Ovary (tissue), 9 donors: ENCODE measurements around the gene SRP54. TPM values are rescaled to one million over a fixed set of nuclear protein-coding genes. Genes with fewer than 3 reads are reported as not detected.

ENCODE experiments used
- DNase-seq, 5 donors: peaks; one replicate each; pipeline ENCODE4 v3.0.0-alpha.2; 2019 to 2020
- H3K27ac ChIP-seq, 2 donors: fragments of 200-600 bp; one replicate each; pipeline versions ENCODE4 v1.5.1 to v1.8.0; 2019 to 2022
- H3K27me3 ChIP-seq: fragments of 200-600 bp; one replicate; pipeline ENCODE4 v1.8.0; 2022
- H3K36me3 ChIP-seq: fragments of 200-600 bp; sonication (generic); one replicate; pipeline ENCODE4 v1.5.1; 2019
- H3K4me1 ChIP-seq: one replicate; pipeline ENCODE4 v1.8.1; 2013; ENCODE audit warnings: mild to moderate bottlenecking, moderate library complexity; ENCODE audit not compliant: insufficient read depth
- H3K4me3 ChIP-seq: fragments of 200-600 bp; sonication (generic); one replicate; pipeline ENCODE4 v1.5.1; 2017
- H3K9me3 ChIP-seq, 2 donors: fragments of 200-600 bp in 1 of 2; sonication (generic) in 1 of 2; one replicate each; pipeline versions ENCODE4 v1.5.1 to v1.8.1; 2013 to 2019; ENCODE audit warnings: mild to moderate bottlenecking in 1 of 2, moderate library complexity in 1 of 2
- EP300 ChIP-seq: sonication (generic); formaldehyde crosslinking; IDR thresholded peaks from one replicate; pipeline ENCODE4 v1.6.1; 2017; ENCODE audit warnings: antibody characterized with exemption
- POLR2A ChIP-seq: fragments of 450-650 bp; IDR thresholded peaks from one replicate; pipeline ENCODE4 v1.6.1; 2017; ENCODE audit warnings: antibody characterized with exemption, mild to moderate bottlenecking, moderate library complexity
- WGBS, 3 donors: extraction: QIAGEN DNeasy Blood & Tissue Kit in 1 of 3; methylation state at CpG; one replicate each; pipeline versions ENCODE4 v1.1.5 to v1.1.7; 2013 to 2017; 5-methylcytosine and 5-hydroxymethylcytosine counted together
- intact Hi-C, 4 donors: fragments of 100-400 bp; cut with DNase I; formaldehyde crosslinking; loops; one replicate each; pipeline versions ENCODE4 v1.11.0 to v1.15.1; 2022 to 2023
- polyA plus RNA-seq, 2 donors: library from polyadenylated mRNA; stranded (reverse); fragments of 200-250 nt in 1 of 2; fragments of 350-450 nt in 1 of 2; fragmentation: Illumina TruSeq in 1 of 2; extraction: RNeasy Lipid Tissue Mini Kit (QIAGEN cat#74804) in 1 of 2; gene quantifications; one replicate each; pipeline ENCODE4 v1.2.3, GENCODE V29; 2013 to 2014
- total RNA-seq, 7 donors: library from RNA; depleted of rRNA in 2 of 7; stranded (reverse); fragments of >200 nt in 2 of 7; fragmentation: NEBNext Ultra II Directional in 3 of 7; extraction: Animal tissue kit (Norgen Biotek cat#: 25700) in 3 of 7; gene quantifications; one replicate each; pipeline versions ENCODE4 v1.1.0 to v1.2.4, GENCODE V29; 2016 to 2023
- TF ChIP-seq, protein P1 (sequence below), 3 donors: fragments of 450-650 bp in 2 of 3; fragments of 200-600 bp in 1 of 3; IDR thresholded peaks; one replicate each; pipeline versions ENCODE4 v1.5.1 to v1.8.0; 2016 to 2022; ENCODE audit warnings: antibody characterized with exemption in 3 of 3, mild to moderate bottlenecking in 1 of 3
- donor health status: DM: no; HTN: no; CAD: no; lungs with moderate emphysema.
- donor health status: DM: no; HTN: no; CAD: no.
- donor health status: Bipolar disorder and iron deficiency.
- donor health status: DM: yes; HTN: yes; CAD: no.
- donor health status: DM: no; HTN: no; CAD: no.
- donor health status: DM: yes; HTN: yes; CAD: no.

SRP54 gene
- total and polyA plus RNA-seq, 9 donors: 25.9 to 61.6 (median 37.3) TPM

DNA sequence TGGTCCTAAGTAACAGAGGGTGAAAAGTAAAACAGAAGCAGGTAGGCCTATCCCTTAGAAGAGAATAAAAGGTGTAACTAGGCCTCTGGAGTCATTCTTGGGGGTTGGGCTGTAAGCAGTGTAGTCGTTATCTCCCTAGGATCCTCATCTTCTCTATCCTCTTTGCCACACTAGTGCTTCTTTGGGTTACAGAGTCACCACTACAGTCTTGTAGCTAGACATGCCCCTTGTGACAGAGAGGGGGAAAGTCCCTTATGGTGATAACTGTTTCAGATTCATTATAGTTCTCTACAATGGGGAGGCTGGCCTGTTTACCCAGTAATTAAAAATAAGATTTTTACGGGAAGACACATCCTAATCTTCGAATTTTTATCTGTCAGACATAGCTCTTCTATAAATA lies 16.4 kb upstream of the SRP54 start:
- Histone ChIP-seq H3K4me3 (no peak overlapping the region), H3K27ac (no peak overlapping the region), H3K27me3 (no peaks in the 10 kb centered on the region), H3K36me3 (no peaks in the 10 kb centered on the region), H3K4me1 (no peaks in the 10 kb centered on the region), H3K9me3 (no peaks in the 10 kb centered on the region)
- no peak for DNase-seq
- WGBS, 3 donors: 74 to 87% (median 85%) methylated on average over 3 of the region's 3 CpGs
- intact Hi-C loops: no loop called here
- TF ChIP-seq, protein P1, sequence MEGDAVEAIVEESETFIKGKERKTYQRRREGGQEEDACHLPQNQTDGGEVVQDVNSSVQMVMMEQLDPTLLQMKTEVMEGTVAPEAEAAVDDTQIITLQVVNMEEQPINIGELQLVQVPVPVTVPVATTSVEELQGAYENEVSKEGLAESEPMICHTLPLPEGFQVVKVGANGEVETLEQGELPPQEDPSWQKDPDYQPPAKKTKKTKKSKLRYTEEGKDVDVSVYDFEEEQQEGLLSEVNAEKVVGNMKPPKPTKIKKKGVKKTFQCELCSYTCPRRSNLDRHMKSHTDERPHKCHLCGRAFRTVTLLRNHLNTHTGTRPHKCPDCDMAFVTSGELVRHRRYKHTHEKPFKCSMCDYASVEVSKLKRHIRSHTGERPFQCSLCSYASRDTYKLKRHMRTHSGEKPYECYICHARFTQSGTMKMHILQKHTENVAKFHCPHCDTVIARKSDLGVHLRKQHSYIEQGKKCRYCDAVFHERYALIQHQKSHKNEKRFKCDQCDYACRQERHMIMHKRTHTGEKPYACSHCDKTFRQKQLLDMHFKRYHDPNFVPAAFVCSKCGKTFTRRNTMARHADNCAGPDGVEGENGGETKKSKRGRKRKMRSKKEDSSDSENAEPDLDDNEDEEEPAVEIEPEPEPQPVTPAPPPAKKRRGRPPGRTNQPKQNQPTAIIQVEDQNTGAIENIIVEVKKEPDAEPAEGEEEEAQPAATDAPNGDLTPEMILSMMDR (IDR thresholded peaks at IDR 0.05): no peak
- TF ChIP-seq POLR2A (no peak), EP300 (no peak)

DNA sequence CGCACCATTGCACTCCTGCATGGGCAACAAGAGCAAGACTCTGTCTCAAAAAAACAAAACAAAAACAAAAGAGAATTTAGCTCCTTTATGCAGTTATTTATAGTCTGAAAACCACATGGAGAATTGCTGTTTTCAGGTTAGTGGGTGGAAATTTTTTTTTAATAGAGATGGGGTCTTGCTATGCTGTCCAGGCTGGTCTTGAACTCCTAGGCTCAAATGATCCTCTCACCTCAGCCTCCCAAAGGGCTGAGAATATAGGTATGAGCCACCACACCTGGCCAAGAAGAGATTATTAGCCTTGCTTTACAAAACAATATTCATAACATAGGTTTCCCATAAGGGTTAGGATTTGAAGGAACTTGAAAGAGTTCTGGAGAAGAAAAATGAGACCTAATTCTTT lies 12.1 kb upstream of the SRP54 start:
- Histone ChIP-seq H3K4me1 (no peaks in the 10 kb centered on the region), H3K27ac (no peak overlapping the region), H3K36me3 (peaks cover 2% of the 10 kb centered on the region), H3K27me3 (no peaks in the 10 kb centered on the region), H3K4me3 (no peak overlapping the region), H3K9me3 (no peaks in the 10 kb centered on the region)
- no peak for TF ChIP-seq EP300
- TF ChIP-seq, protein P1 (IDR thresholded peaks at IDR 0.05): no peak
- no peak for TF ChIP-seq POLR2A
- 97 to 100% (median 97%) methylated on average over 1 of the region's 1 CpG for WGBS, 3 donors
- intact Hi-C loops: no loop called here
- no peak for DNase-seq

DNA sequence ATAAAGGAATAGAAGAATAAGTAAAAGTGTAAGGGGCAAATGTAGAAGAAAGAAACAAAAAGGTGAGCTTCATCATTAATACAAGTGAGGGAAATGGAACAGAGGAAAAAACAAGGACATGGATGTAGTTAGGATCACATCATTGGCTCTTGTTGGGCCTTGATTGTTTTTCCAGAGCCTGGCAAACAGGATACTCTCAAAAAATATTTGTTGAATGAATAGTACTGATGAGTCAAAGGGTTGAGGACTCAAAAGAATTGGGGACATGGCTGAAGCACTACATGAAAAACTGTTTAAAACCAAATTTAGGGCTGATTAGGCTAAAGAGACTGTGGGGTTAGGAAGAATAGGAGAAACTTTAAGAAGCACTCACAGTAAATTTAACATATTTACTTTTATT lies 11.4 kb upstream of the SRP54 start:
- intact Hi-C loops: no loop called here
- Histone ChIP-seq H3K9me3 (no peaks in the 10 kb centered on the region), H3K36me3 (peaks cover 2% of the 10 kb centered on the region), H3K27me3 (no peaks in the 10 kb centered on the region), H3K4me1 (no peaks in the 10 kb centered on the region), H3K27ac (no peak overlapping the region), H3K4me3 (no peak overlapping the region)
- no peak for DNase-seq
- TF ChIP-seq POLR2A: no peak
- TF ChIP-seq EP300: no peak

DNA sequence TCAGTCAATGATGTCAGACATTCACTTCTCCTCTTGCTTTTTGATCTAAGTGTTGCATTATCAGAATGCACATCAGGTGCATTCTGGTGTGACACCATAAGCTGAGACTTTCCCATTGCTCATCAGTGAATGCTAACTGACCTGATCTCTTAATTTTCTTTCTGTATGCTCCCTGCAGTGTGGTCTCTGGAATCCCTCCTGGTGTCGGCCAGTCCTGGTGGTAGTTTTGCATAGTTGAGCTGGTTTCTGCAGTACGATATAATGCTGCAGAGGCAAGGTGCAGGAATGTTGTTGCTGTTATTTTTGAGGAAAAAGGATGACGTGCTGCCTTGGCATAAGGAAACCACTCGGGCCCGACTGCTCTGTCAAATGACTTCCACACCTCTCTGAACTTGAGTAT lies 11.0 kb upstream of the SRP54 start:
- TF ChIP-seq, protein P1 (IDR thresholded peaks at IDR 0.05): no peak
- TF ChIP-seq EP300 (no peak), POLR2A (no peak)
- Histone ChIP-seq H3K27ac (no peak overlapping the region), H3K9me3 (no peaks in the 10 kb centered on the region), H3K4me1 (no peaks in the 10 kb centered on the region), H3K4me3 (no peak overlapping the region), H3K27me3 (no peaks in the 10 kb centered on the region), H3K36me3 (peaks cover 2% of the 10 kb centered on the region)
- intact Hi-C loops: no loop called here
- DNase-seq: no peak
- 79 to 91% (median 90%) methylated on average over 5 of the region's 5 CpGs for WGBS, 3 donors

DNA sequence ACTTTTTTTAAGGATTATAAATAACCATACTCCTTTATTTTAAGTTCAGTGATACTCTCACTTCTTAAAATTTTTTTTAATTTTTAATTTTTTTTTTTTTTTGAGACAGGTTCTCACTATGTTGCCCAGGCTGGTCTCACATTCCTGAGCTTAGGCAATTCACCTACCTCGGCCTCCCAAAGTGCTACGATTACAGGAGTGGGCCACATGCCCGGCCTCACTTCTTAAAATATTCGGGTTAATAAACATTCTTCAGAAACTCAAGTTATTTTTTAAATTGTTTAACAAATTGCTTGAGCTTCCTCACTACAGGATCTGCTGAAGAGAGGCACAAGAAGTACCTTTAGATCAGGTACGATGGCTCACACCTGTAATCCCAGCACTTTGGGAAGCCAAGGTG lies 4.3 kb upstream of the SRP54 start:
- Histone ChIP-seq H3K27ac (no peak overlapping the region), H3K4me1 (peaks cover 2% of the 10 kb centered on the region), H3K27me3 (no peaks in the 10 kb centered on the region), H3K36me3 (peaks cover 2% of the 10 kb centered on the region), H3K9me3 (no peaks in the 10 kb centered on the region), H3K4me3 (no peak overlapping the region)
- TF ChIP-seq, protein P1 (IDR thresholded peaks at IDR 0.05): no peak
- no peak for TF ChIP-seq EP300
- no peak for TF ChIP-seq POLR2A
- no peak for DNase-seq
- intact Hi-C loops: no loop called here
- 94 to 97% (median 95%) methylated on average over 5 of the region's 5 CpGs for WGBS, 3 donors
